Stimulated activated CD4-positive, alpha-beta T cell treated with anti-CD3 and anti-CD28 coated beads, Interleukin-15, amount 100 ng/mL, for 1 hour (primary cell): ENCODE results near the gene DCUN1D2.
"Not testable (repeated sequence)": the region's sequence is repeated elsewhere in the genome, so short reads cannot be mapped to it uniquely, and the experiment has no call there.

Experiments used
- DNase-seq, 2 donors: peaks; one replicate each; pipeline ENCODE4 v3.0.0-alpha.2; 2020; ENCODE audit warnings: low read depth in 1 of 2, low spot score in 1 of 2

The DCUN1D2 gene

GRCh38 chr13:113491982-113492381, 1.5 kb upstream of the DCUN1D2 start:
- DNase-seq, result no peak

- DNase-seq, result no peak
These were observed 940 bp upstream of the DCUN1D2 start for GRCh38 chr13:113491418-113491883.

- DNase-seq, result peak in 1 of 2 donors; percentile 26
These were observed 689 bp downstream of the DCUN1D2 start for GRCh38 chr13:113489549-113490495.

GRCh38 chr13:113489171-113489548, 1.4 kb downstream of the DCUN1D2 start:
- no peak for DNase-seq

GRCh38 chr13:113488283-113488682, 2.2 kb downstream of the DCUN1D2 start:
- DNase-seq, result no peak

- DNase-seq, result no peak
These were observed 3.8 kb downstream of the DCUN1D2 start for GRCh38 chr13:113486698-113487097.

GRCh38 chr13:113485545-113485944, 5.0 kb downstream of the DCUN1D2 start:
- DNase-seq, result no peak

GRCh38 chr13:113483504-113484293, 6.8 kb downstream of the DCUN1D2 start:
- DNase-seq, result no peak

- no peak for DNase-seq
These were observed 7.4 kb downstream of the DCUN1D2 start for GRCh38 chr13:113483081-113483480.

GRCh38 chr13:113479179-113479578, 11.3 kb downstream of the DCUN1D2 start:
- DNase-seq, result no peak

- no peak for DNase-seq
These were observed 12.8 kb downstream of the DCUN1D2 start for GRCh38 chr13:113477724-113478123.

GRCh38 chr13:113476811-113477210, 13.7 kb downstream of the DCUN1D2 start:
- no peak for DNase-seq

- no peak for DNase-seq
These were observed 14.6 kb downstream of the DCUN1D2 start for GRCh38 chr13:113475911-113476310.

- no peak for DNase-seq
These were observed 15.2 kb downstream of the DCUN1D2 start for GRCh38 chr13:113475280-113475679.

- DNase-seq, result no peak
These were observed 16.3 kb downstream of the DCUN1D2 start for GRCh38 chr13:113474179-113474578.

- DNase-seq, result no peak
These were observed 18.0 kb downstream of the DCUN1D2 start for GRCh38 chr13:113472355-113473025.

GRCh38 chr13:113471844-113472243, 18.7 kb downstream of the DCUN1D2 start:
- no peak for DNase-seq

GRCh38 chr13:113470635-113471163, 19.8 kb downstream of the DCUN1D2 start:
- DNase-seq, result not testable (repeated sequence)

- no peak for DNase-seq
These were observed 20.4 kb downstream of the DCUN1D2 start for GRCh38 chr13:113470073-113470472.

GRCh38 chr13:113469582-113469981, 20.9 kb downstream of the DCUN1D2 start:
- no peak for DNase-seq
